ENCODE results near the gene CST7. TPM values are rescaled to one million over a fixed set of nuclear protein-coding genes. Genes with fewer than 3 reads are reported as not detected.

The CST7 gene
- polyA plus RNA-seq, 2 of the 4 experiments (the other 2 are of a cell fraction), result not detected

DNA sequence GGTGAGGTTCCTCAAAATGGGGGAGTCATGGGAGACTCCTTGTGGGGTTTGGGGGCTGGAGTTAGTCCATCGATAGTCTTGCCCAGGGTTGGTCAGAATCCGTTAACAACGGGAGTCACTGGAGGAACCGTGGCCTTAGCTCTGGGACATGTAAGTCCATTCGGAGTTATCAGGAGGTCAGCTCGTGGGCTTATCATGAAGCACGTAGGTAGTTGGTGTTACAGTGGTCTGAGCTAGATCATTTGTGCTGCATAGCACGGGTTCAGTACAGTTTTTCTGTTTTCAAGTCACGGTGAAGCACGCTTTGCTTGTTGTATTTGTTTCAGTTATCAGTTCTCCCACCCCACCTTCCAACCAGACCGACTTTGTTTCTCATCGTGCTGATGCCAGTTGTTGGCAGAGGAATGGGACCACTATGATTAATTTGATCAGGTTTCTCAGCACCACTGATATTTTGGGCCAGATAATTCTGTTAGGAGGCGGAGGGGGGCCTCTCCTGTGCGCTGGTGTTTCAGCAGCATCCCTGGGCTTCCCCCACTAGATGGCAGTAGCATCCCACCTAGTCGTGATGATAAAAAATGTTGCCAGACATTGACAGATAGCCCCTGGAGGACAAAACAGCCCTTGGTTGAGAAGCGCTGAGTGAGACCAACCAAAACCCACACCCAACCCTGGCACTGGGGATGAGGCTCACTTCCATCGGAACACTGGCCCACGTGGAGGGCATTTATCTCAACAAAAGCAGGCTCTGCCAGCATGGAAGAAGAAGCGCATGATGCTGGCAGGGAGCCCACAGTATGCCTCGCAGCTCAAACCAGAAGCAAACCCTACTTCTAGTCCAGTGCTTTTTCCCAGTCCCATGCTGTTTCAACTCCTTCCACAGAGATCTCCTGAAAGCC lies 45.6 kb downstream of the CST7 start:
- Histone ChIP-seq H3K4me1 (peaks cover 40% of the 10 kb centered on the region), H3K4me2 (peak overlapping the region; percentile 70), H3K9me3 (no peaks in the 10 kb centered on the region), H3K4me3 (no peak overlapping the region), H3K27ac (peak overlapping the region; percentile 28 to 95; a peak in 4 of 6 replicates)
- ChIA-PET CTCF (interaction anchor here (0.7 to 9.1 kb wide), 82 partner anchors 9 to 1057 kb away, joined by 3 to 130 read pairs (median 5); partner anchors contain the start of genes ACSS1, ENTPD6, GINS1 and PYGB), POLR2A (interaction anchor here (2.2 kb wide), 1 partner anchor 71 kb away, joined by 7 read pairs; no protein-coding TSS in a partner anchor)
- DNase-seq (ENCODE audit: low read depth in 1 of 2, low spot score in 1 of 2) (peak; percentile 76 to 91), FAIRE-seq (no peak), ATAC-seq (peak; percentile 47 to 66; a peak in 5 of 6 replicates)
- WGBS (ENCODE audit: missing lambda C conversion rate), result 30% methylated on average over 20 of the region's 20 CpGs
- TF ChIP-seq CEBPB (IDR thresholded peaks at IDR 0.05), result no peak; a peak in 1 of 4 replicates
- TF ChIP-seq, protein P1, sequence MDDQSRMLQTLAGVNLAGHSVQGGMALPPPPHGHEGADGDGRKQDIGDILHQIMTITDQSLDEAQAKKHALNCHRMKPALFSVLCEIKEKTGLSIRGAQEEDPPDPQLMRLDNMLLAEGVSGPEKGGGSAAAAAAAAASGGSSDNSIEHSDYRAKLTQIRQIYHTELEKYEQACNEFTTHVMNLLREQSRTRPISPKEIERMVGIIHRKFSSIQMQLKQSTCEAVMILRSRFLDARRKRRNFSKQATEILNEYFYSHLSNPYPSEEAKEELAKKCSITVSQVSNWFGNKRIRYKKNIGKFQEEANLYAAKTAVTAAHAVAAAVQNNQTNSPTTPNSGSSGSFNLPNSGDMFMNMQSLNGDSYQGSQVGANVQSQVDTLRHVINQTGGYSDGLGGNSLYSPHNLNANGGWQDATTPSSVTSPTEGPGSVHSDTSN (IDR thresholded peaks at IDR 0.05), result peak; percentile 77; the same call in 1 of the 2 replicates
- peak; percentile 99 for TF ChIP-seq SMC3 (IDR thresholded peaks at IDR 0.05)
- peak; percentile 100 for TF ChIP-seq HOXB5 (CRISPR knock-in tag; IDR thresholded peaks at IDR 0.05)
- TF ChIP-seq, protein P2, sequence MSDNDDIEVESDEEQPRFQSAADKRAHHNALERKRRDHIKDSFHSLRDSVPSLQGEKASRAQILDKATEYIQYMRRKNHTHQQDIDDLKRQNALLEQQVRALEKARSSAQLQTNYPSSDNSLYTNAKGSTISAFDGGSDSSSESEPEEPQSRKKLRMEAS (IDR thresholded peaks at IDR 0.05), result peak; percentile 47; the same call in 1 of the 2 replicates
- TF ChIP-seq ZSCAN20 (CRISPR knock-in tag; IDR thresholded peaks at IDR 0.05), result no peak
- TF ChIP-seq BHLHE40 (IDR thresholded peaks at IDR 0.05; ENCODE audit: low read depth, low read length), result no peak
- TF ChIP-seq, protein P3, sequence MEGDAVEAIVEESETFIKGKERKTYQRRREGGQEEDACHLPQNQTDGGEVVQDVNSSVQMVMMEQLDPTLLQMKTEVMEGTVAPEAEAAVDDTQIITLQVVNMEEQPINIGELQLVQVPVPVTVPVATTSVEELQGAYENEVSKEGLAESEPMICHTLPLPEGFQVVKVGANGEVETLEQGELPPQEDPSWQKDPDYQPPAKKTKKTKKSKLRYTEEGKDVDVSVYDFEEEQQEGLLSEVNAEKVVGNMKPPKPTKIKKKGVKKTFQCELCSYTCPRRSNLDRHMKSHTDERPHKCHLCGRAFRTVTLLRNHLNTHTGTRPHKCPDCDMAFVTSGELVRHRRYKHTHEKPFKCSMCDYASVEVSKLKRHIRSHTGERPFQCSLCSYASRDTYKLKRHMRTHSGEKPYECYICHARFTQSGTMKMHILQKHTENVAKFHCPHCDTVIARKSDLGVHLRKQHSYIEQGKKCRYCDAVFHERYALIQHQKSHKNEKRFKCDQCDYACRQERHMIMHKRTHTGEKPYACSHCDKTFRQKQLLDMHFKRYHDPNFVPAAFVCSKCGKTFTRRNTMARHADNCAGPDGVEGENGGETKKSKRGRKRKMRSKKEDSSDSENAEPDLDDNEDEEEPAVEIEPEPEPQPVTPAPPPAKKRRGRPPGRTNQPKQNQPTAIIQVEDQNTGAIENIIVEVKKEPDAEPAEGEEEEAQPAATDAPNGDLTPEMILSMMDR (IDR thresholded peaks at IDR 0.05), result peak; percentile 96
- TF ChIP-seq EHF (CRISPR knock-in tag; IDR thresholded peaks at IDR 0.05), result no peak
- peak; percentile 99 for TF ChIP-seq RAD21 (conservative IDR thresholded peaks at IDR 0.05 in 1 of 2, IDR thresholded peaks at IDR 0.05 in 1 of 2)
- no peak for TF ChIP-seq HEYL (CRISPR knock-in tag; IDR thresholded peaks at IDR 0.05)
- no peak for TF ChIP-seq EHMT2 (IDR thresholded peaks at IDR 0.05; ENCODE audit: low read depth)
- no peak for TF ChIP-seq ESRRA (IDR thresholded peaks at IDR 0.05; ENCODE audit: borderline replicate concordance, low read length)
- 0 out of 2 replicates have a peak, but pooled peaks have one; percentile 19 for TF ChIP-seq MAZ (IDR thresholded peaks at IDR 0.05; ENCODE audit: borderline replicate concordance, low read depth, low read length)

DNA sequence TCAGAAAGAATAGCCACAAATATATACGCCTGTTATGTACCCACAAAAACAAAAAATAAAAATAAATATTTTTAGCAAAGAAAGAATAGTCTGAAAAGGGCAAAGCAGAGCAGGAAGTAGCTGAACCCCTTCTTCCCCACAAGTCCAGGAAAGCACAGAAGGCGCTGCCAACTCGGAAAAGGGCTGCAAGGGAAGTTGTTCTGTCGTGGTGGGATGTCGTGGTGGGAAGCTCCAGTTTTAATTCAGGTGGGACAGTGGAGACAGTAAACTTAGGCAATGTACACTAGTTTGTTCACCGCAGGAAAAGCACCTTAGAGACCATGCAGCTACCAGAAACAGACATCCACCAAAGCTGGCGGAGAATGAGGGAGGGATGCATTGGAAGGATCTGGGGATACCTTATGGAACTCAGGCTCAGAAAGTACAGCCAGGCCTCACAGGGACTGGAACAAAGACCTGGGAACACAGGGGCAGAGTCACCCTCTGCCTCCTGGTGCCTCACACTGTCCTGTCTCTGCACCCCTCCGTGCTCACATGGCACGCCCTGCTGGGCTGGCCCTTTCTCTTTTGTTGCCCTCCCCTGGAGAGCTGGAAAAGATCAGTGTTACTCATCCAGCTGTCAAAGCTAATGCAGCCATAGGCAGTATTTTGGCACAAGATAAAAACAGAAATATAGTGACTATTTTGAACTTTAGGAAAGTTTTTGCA lies 46.8 kb downstream of the CST7 start:
- ChIA-PET POLR2A (interaction anchor here (2.2 kb wide), 1 partner anchor 70 kb away, joined by 7 read pairs; no protein-coding TSS in a partner anchor), CTCF (interaction anchor here (0.7 to 9.1 kb wide), 42 partner anchors 9 to 412 kb away, joined by 3 to 130 read pairs (median 5); partner anchors contain the start of genes ACSS1, ENTPD6, GINS1 and PYGB)
- Histone ChIP-seq H3K27ac (peak overlapping the region in 1 of 2 experiments; percentile 6; a peak in 1 of 6 replicates), H3K4me3 (no peak overlapping the region), H3K4me2 (no peak overlapping the region), H3K9me3 (no peaks in the 10 kb centered on the region), H3K4me1 (peaks cover 43% of the 10 kb centered on the region)
- no peak for ATAC-seq
- no peak for FAIRE-seq
- TF ChIP-seq KDM5A (IDR thresholded peaks at IDR 0.05), result no peak
- TF ChIP-seq NR3C1 (IDR thresholded peaks at IDR 0.05), result no peak
- no peak for TF ChIP-seq CHD2 (IDR thresholded peaks at IDR 0.05; ENCODE audit: low read length, partially characterized antibody)
- TF ChIP-seq, protein P1 (IDR thresholded peaks at IDR 0.05), result no peak
- TF ChIP-seq KDM1A (IDR thresholded peaks at IDR 0.05; ENCODE audit: low read depth), result no peak
- TF ChIP-seq, protein P4, sequence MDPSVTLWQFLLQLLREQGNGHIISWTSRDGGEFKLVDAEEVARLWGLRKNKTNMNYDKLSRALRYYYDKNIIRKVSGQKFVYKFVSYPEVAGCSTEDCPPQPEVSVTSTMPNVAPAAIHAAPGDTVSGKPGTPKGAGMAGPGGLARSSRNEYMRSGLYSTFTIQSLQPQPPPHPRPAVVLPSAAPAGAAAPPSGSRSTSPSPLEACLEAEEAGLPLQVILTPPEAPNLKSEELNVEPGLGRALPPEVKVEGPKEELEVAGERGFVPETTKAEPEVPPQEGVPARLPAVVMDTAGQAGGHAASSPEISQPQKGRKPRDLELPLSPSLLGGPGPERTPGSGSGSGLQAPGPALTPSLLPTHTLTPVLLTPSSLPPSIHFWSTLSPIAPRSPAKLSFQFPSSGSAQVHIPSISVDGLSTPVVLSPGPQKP (IDR thresholded peaks at IDR 0.05; ENCODE audit: low read depth, low read length), result no peak
- 65% methylated on average over 9 of the region's 9 CpGs for WGBS (ENCODE audit: missing lambda C conversion rate)
- no peak for DNase-seq (ENCODE audit: low read depth in 1 of 2, low spot score in 1 of 2)
